H1 (cell line): Measurements from ENCODE around the gene ATF7IP2. TPM values are rescaled to one million over a fixed set of nuclear protein-coding genes. Genes with fewer than 3 reads are reported as not detected.

Experiments
- CTCF ChIA-PET: fragments of 300-600 bp; sonication (Branson Sonifier 250); formaldehyde crosslinking; loops from one replicate; lab custom pipeline; 2021; ENCODE audit not compliant: partially characterized antibody; lab: Charles Lee
- POLR2A ChIA-PET: fragments of 300-600 bp; sonication (Branson Sonifier 250); formaldehyde crosslinking; loops from one replicate; lab custom pipeline; 2021; ENCODE audit warnings: inconsistent platforms; ENCODE audit not compliant: partially characterized antibody; lab: Charles Lee
- DNase-seq, 2 experiments: peaks; one replicate each; pipeline versions ENCODE4 v3.0.0 to v3.0.0-alpha.2; 2010 to 2022; ENCODE audit warnings: low spot score in 2 of 2, low read depth in 1 of 2, mixed read lengths in 1 of 2
- FAIRE-seq: peaks from 2 replicates; lab custom pipeline; 2011; peaks lifted over from hg19 to GRCh38; lab: Jason Lieb, UNC
- H2AFZ ChIP-seq: 2 replicates; pipeline ENCODE4 v1.8.1; 2012; ENCODE audit warnings: low read length, inconsistent platforms
- H2AK5ac ChIP-seq: 2 replicates; pipeline ENCODE4 v1.6.1; 2013; ENCODE audit warnings: low read depth, low read length
- H2BK120ac ChIP-seq: replicated peaks from 2 replicates; pipeline ENCODE3; 2013; ENCODE audit warnings: low read depth, low read length, inconsistent platforms
- H2BK12ac ChIP-seq: 2 replicates; pipeline ENCODE4 v1.6.1; 2013; ENCODE audit warnings: low read depth, low read length
- H2BK15ac ChIP-seq: 2 replicates; pipeline ENCODE4 v1.6.1; 2013; ENCODE audit warnings: low read length
- H2BK20ac ChIP-seq: 2 replicates; pipeline ENCODE4 v1.6.1; 2013; ENCODE audit warnings: low read length
- H2BK5ac ChIP-seq: 2 replicates; pipeline ENCODE4 v1.6.1; 2013; ENCODE audit warnings: low read depth, low read length
- H3K14ac ChIP-seq: 2 replicates; pipeline ENCODE4 v1.6.1; 2013; ENCODE audit warnings: inconsistent platforms; ENCODE audit not compliant: insufficient read length
- H3K18ac ChIP-seq: 2 replicates; pipeline ENCODE4 v1.6.1; 2013; ENCODE audit warnings: low read length; ENCODE audit errors: extremely low read depth
- H3K23ac ChIP-seq: 2 replicates; pipeline ENCODE4 v1.6.1; 2013; ENCODE audit warnings: inconsistent platforms; ENCODE audit not compliant: insufficient read length
- H3K23me2 ChIP-seq: 2 replicates; pipeline ENCODE4 v1.6.1; 2013; ENCODE audit warnings: low read depth, low read length
- H3K27ac ChIP-seq: 2 replicates; pipeline ENCODE4 v1.6.1; 2011; ENCODE audit warnings: low read depth, low read length, inconsistent platforms
- H3K27me3 ChIP-seq, 4 experiments: replicated peaks in 1 of 4; 1 replicate in 1 of 4; 2 replicates in 3 of 4; pipeline versions ENCODE4 v1.6.1 to v1.8.1; 2011 to 2013; ENCODE audit warnings: low read length in 3 of 4, mild to moderate bottlenecking in 3 of 4, inconsistent platforms in 2 of 4, mixed read lengths in 2 of 4, moderate library complexity in 1 of 4; ENCODE audit not compliant: control insufficient read depth in 3 of 4, insufficient read depth in 3 of 4; ENCODE audit errors: extremely low read depth in 1 of 4
- H3K36me3 ChIP-seq, 4 experiments: 2 replicates each; pipeline versions ENCODE4 v1.6.1 to v1.8.1; 2011 to 2013; ENCODE audit warnings: mild to moderate bottlenecking in 4 of 4, low read length in 3 of 4, moderate library complexity in 2 of 4, control low read depth in 1 of 4, inconsistent platforms in 1 of 4; ENCODE audit not compliant: insufficient read depth in 4 of 4, control insufficient read depth in 2 of 4
- H3K4ac ChIP-seq: replicated peaks from 2 replicates; pipeline ENCODE3; 2013; ENCODE audit warnings: low read length, low read depth, mixed read lengths, inconsistent platforms; ENCODE audit not compliant: insufficient read length
- H3K4me1 ChIP-seq, 4 experiments: replicated peaks in 1 of 4; 1 replicate in 1 of 4; 2 replicates in 3 of 4; pipeline versions ENCODE4 v1.6.1 to v1.8.1; 2011 to 2013; ENCODE audit warnings: low read length in 3 of 4, inconsistent platforms in 2 of 4, mixed read lengths in 1 of 4; ENCODE audit not compliant: insufficient read depth in 4 of 4, control insufficient read depth in 3 of 4
- H3K4me2 ChIP-seq, 2 experiments: 2 replicates each; pipeline versions ENCODE4 v1.6.1 to v1.8.1; 2011 to 2013; ENCODE audit warnings: low read depth in 2 of 2, low read length in 2 of 2, control low read depth in 1 of 2, inconsistent platforms in 1 of 2, mild to moderate bottlenecking in 1 of 2; ENCODE audit not compliant: insufficient read depth in 1 of 2
- H3K4me3 ChIP-seq, 4 experiments: fragments of 200-600, 300-600 bp in 1 of 4; sonication (generic), shearing (Covaris generic), sonication (Bioruptor Twin) in 1 of 4; 2 replicates each; pipeline versions ENCODE4 v1.5.1 to v1.8.1; 2011 to 2016; ENCODE audit warnings: low read length in 4 of 4, low read depth in 3 of 4, control low read depth in 2 of 4, inconsistent platforms in 2 of 4, mild to moderate bottlenecking in 2 of 4, mixed read lengths in 1 of 4, moderate library complexity in 1 of 4; ENCODE audit not compliant: insufficient read depth in 2 of 4; ENCODE audit errors: extremely low read depth in 1 of 4
- H3K56ac ChIP-seq: replicated peaks from 2 replicates; pipeline ENCODE3; 2013; ENCODE audit warnings: low read depth, mild to moderate bottlenecking, mixed read lengths, low read length, inconsistent platforms; ENCODE audit not compliant: insufficient read length
- H3K79me1 ChIP-seq: 2 replicates; pipeline ENCODE4 v1.6.1; 2013; ENCODE audit warnings: low read depth, low read length, control low read depth
- H3K79me2 ChIP-seq, 2 experiments: 2 replicates each; pipeline versions ENCODE4 v1.6.1 to v1.8.1; 2012 to 2013; ENCODE audit warnings: low read length in 2 of 2, mild to moderate bottlenecking in 2 of 2, inconsistent platforms in 1 of 2; ENCODE audit not compliant: insufficient read depth in 2 of 2, control insufficient read depth in 1 of 2
- H3K9ac ChIP-seq, 4 experiments: replicated peaks in 1 of 4; 1 replicate in 1 of 4; 2 replicates in 3 of 4; pipeline versions ENCODE4 v1.6.1 to v1.8.1; 2011 to 2013; ENCODE audit warnings: low read depth in 3 of 4, low read length in 3 of 4, control low read depth in 2 of 4, mild to moderate bottlenecking in 2 of 4, moderate library complexity in 2 of 4, inconsistent platforms in 1 of 4; ENCODE audit errors: extremely low read depth in 1 of 4
- H3K9me3 ChIP-seq, 2 experiments: 2 replicates each; pipeline versions ENCODE4 v1.6.1 to v1.8.1; 2012 to 2013; ENCODE audit warnings: mild to moderate bottlenecking in 2 of 2, moderate library complexity in 2 of 2, control low read depth in 1 of 2, inconsistent platforms in 1 of 2, low read depth in 1 of 2, low read length in 1 of 2, mixed read lengths in 1 of 2; ENCODE audit not compliant: insufficient read depth in 2 of 2
- H4K20me1 ChIP-seq, 2 experiments: replicated peaks in 1 of 2; 2 replicates each; pipeline versions ENCODE3 to v1.8.1; 2011 to 2013; ENCODE audit warnings: inconsistent platforms in 2 of 2, low read length in 2 of 2, mild to moderate bottlenecking in 1 of 2; ENCODE audit not compliant: insufficient read depth in 2 of 2, control insufficient read depth in 1 of 2
- H4K5ac ChIP-seq: 2 replicates; pipeline ENCODE4 v1.6.1; 2013; ENCODE audit warnings: low read length, low read depth, mixed read lengths, inconsistent platforms; ENCODE audit not compliant: insufficient read length
- H4K8ac ChIP-seq: 2 replicates; pipeline ENCODE4 v1.8.0; 2013; ENCODE audit warnings: mild to moderate bottlenecking, moderate library complexity, low read length, inconsistent platforms; ENCODE audit not compliant: insufficient read depth; ENCODE audit errors: extremely low read depth
- H4K91ac ChIP-seq: replicated peaks from 2 replicates; pipeline ENCODE3; 2013; ENCODE audit warnings: low read length, mixed read lengths, inconsistent platforms; ENCODE audit not compliant: insufficient read length
- CHD1 ChIP-seq: IDR thresholded peaks from 2 replicates; pipeline ENCODE4 v1.6.1; 2012; ENCODE audit warnings: low read depth, low read length, improper control_type of control experiment
- CHD2 ChIP-seq: IDR thresholded peaks from 2 replicates; pipeline ENCODE4 v1.6.1; 2012; ENCODE audit warnings: low read length, improper control_type of control experiment
- EZH2 ChIP-seq: fragments of 200-600 bp; sonication (generic); IDR thresholded peaks from 2 replicates; pipeline ENCODE4 v1.7.1; 2012; ENCODE audit warnings: low read depth, mild to moderate bottlenecking, moderate library complexity, low read length, inconsistent platforms; ENCODE audit not compliant: severe bottlenecking
- GABPA ChIP-seq: IDR thresholded peaks from 2 replicates; pipeline ENCODE4 v1.6.1; 2011; ENCODE audit warnings: mild to moderate bottlenecking, low read length, moderate library complexity, borderline replicate concordance; ENCODE audit not compliant: insufficient read depth
- MAFK ChIP-seq: IDR thresholded peaks from 2 replicates; pipeline ENCODE4 v1.6.1; 2012; ENCODE audit warnings: low read depth, mild to moderate bottlenecking, improper control_type of control experiment, low read length
- MAX ChIP-seq: IDR thresholded peaks from 2 replicates; pipeline ENCODE4 v1.6.1; 2012; ENCODE audit warnings: inconsistent platforms
- PHF8 ChIP-seq: fragments of 200-600 bp; sonication (generic); conservative IDR thresholded peaks from 2 replicates; pipeline ENCODE4 v1.7.1; 2012; ENCODE audit warnings: low read depth, mild to moderate bottlenecking, inconsistent platforms, low read length, moderate library complexity
- POLR2AphosphoS5 ChIP-seq: IDR thresholded peaks from 2 replicates; pipeline ENCODE4 v1.6.1; 2011; ENCODE audit warnings: low read depth, low read length
- POU5F1 ChIP-seq: IDR thresholded peaks from 2 replicates; pipeline ENCODE4 v1.6.1; 2011; ENCODE audit warnings: low read depth, mild to moderate bottlenecking, low read length, moderate library complexity
- SAP30 ChIP-seq: fragments of 300-600 bp; sonication (generic); IDR thresholded peaks from 2 replicates; pipeline ENCODE4 v1.7.1; 2012; ENCODE audit warnings: low read length, moderate library complexity, mild to moderate bottlenecking, inconsistent platforms; ENCODE audit not compliant: insufficient read depth, insufficient replicate concordance
- SRF ChIP-seq: IDR thresholded peaks from 2 replicates; pipeline ENCODE4 v1.6.1; 2011; ENCODE audit warnings: mild to moderate bottlenecking, low read depth, low read length, moderate library complexity
- TAF1 ChIP-seq: IDR thresholded peaks from 2 replicates; pipeline ENCODE4 v1.6.1; 2011; ENCODE audit warnings: mild to moderate bottlenecking, low read depth, low read length
- TEAD4 ChIP-seq: IDR thresholded peaks from 2 replicates; pipeline ENCODE4 v1.6.1; 2012; ENCODE audit warnings: low read depth, low read length, inconsistent platforms, mixed read lengths
- WGBS, 2 experiments: shearing (Covaris generic) in 1 of 2; methylation state at CpG; one replicate each; pipeline versions ENCODE4 v1.1.6 to v1.1.7; 2013 to 2015; ENCODE audit warnings: low lambda C conversion rate in 2 of 2, mixed read lengths in 2 of 2, inconsistent platforms in 1 of 2, low coverage in 1 of 2, missing lambda C conversion rate in 1 of 2; ENCODE audit not compliant: insufficient replicate concordance in 2 of 2, insufficient coverage in 1 of 2, insufficient read length in 1 of 2; ENCODE audit errors: extremely low coverage in 1 of 2, missing lambda C conversion rate in 1 of 2; 5-methylcytosine and 5-hydroxymethylcytosine counted together
- polyA plus RNA-seq, 7 experiments: library from polyadenylated mRNA; depleted of rRNA in 3 of 7; stranded (reverse) in 5 of 7; unstranded in 2 of 7; fragments of >200 nt in 5 of 7; fragments of 200-250 nt in 2 of 7; gene quantifications; 1 replicate in 5 of 7; 2 replicates in 1 of 7; 4 replicates in 1 of 7; pipeline versions ENCODE4 v1.2.1 to v1.2.3, GENCODE V29; 2011 to 2013; ENCODE audit warnings: missing spikeins in 2 of 7, mixed read lengths in 2 of 7
- total RNA-seq: library from RNA; stranded (reverse); fragmentation: NEBNext Ultra II Directional; extraction: Animal tissue kit (Norgen Biotek cat#: 25700); gene quantifications from 2 replicates; pipeline ENCODE4 v1.2.1, GENCODE V29; 2021
- TF ChIP-seq, protein P1 (sequence below): IDR thresholded peaks from 2 replicates; pipeline ENCODE4 v1.6.1; 2011; ENCODE audit warnings: low read depth, mild to moderate bottlenecking, low read length; ENCODE audit not compliant: insufficient read depth

Gene ATF7IP2
- total and polyA plus RNA-seq, 2 of the 8 experiments (the other 6 are each of a cell fraction or from before 2014, with no cell fraction given), result 28.7 to 32.8 TPM

DNA sequence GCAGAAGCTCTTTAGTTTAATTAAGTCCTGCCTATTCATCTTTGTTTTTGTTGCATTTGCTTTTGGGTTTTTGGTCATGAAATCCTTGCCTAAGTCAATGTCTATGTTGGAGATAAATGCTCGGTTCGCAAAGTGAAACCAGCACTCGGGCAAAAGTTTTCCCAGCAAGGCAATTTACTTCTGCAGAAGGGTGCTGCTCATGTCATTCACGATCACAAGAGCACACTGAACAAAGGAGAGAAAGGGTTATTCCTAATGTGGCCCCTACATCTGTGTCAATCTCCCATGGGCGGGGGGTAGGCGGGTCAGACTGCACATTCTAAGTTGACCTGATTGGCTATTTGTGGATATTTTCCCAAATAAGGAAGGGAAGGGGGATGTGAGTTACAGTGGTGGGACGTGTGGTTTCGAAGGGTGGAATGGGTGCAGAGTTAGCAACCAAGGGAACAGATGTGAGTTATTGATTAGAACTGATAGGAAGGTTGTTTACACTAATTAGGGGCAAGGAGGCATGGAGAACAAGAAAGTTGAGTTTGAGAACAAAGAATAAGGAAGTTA is 23.0 kb downstream of the ATF7IP2 start:
- Histone ChIP-seq H3K79me1 (no peaks in the 10 kb centered on the region; the same call in 1 of the 2 replicates), H2AK5ac (no peak overlapping the region), H3K27me3 (no peaks in the 10 kb centered on the region), H2AFZ (no peak overlapping the region), H2BK20ac (no peak overlapping the region), H3K4me1 (no peaks in the 10 kb centered on the region), H3K23me2 (no peaks in the 10 kb centered on the region), H3K14ac (no peak overlapping the region), H3K18ac (no peak overlapping the region), H2BK15ac (no peak overlapping the region), H4K20me1 (no peaks in the 10 kb centered on the region), H3K27ac (no peak overlapping the region), H3K79me2 (peaks cover 0 to 86% of the 10 kb centered on the region in 2 experiments; a peak in 2 of 4 replicates), H3K9me3 (no peaks in the 10 kb centered on the region), H4K8ac (no peak overlapping the region), H3K36me3 (peaks cover 0 to 6% (median 2%) of the 10 kb centered on the region in 4 experiments; a peak in 2 of 8 replicates), H4K5ac (no peak overlapping the region), H2BK5ac (no peak overlapping the region), H2BK12ac (no peak overlapping the region), H3K4me3 (no peak overlapping the region), H3K9ac (no peak overlapping the region), H2BK120ac (no peak overlapping the region), H3K56ac (no peak overlapping the region), H4K91ac (no peak overlapping the region), H3K4ac (no peak overlapping the region), H3K4me2 (no peak overlapping the region), H3K23ac (no peak overlapping the region)
- WGBS, 2 experiments, result 80% methylated on average over 8 of the region's 8 CpGs; no CpG with 5 or more reads in 1 of the 2 experiments
- ChIA-PET POLR2A (no interaction called here), CTCF (no interaction called here)
- TF ChIP-seq SRF (no peak), SAP30 (no peak), EZH2 (no peak), CHD1 (no peak), POU5F1 (no peak), MAX (no peak), GABPA (no peak), POLR2AphosphoS5 (no peak), TAF1 (no peak), PHF8 (no peak), TEAD4 (no peak), CHD2 (no peak), MAFK (no peak)
- TF ChIP-seq, protein P1, sequence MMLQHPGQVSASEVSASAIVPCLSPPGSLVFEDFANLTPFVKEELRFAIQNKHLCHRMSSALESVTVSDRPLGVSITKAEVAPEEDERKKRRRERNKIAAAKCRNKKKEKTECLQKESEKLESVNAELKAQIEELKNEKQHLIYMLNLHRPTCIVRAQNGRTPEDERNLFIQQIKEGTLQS, result no peak
- FAIRE-seq (no peak), DNase-seq (no peak)
